Measurements from ENCODE around the gene DVL2.
A peak's percentile ranks its signal among the peaks of the same experiment; 100 is the strongest.

Gene DVL2

GRCh38 chr17:7281074-7281952, 47.0 kb upstream of the DVL2 start, which contains the start of gene SLC2A4:
Gene SLC2A4, plus strand, starts transcription at chr17:7281718. Its CDS starts 217 bp downstream, at chr17:7281935.
- no peak for TF ChIP-seq REST (IDR thresholded peaks at IDR 0.05; ENCODE audit: insufficient read depth in 1 of 2, low read depth in 2 of 2, low read length in 2 of 2)
- TF ChIP-seq POLR2AphosphoS5 (IDR thresholded peaks at IDR 0.05; ENCODE audit: low read depth, low read length), result no peak
- peak; percentile 96; the same call in 1 of the 2 replicates for TF ChIP-seq SIN3A (IDR thresholded peaks at IDR 0.05; ENCODE audit: borderline replicate concordance, insufficient read depth, low read length)
- no peak for TF ChIP-seq FOXP2 (optimal IDR thresholded peaks at IDR 0.05; ENCODE audit: borderline replicate concordance, extremely low read depth, extremely low read length, insufficient read depth)
- no peak for TF ChIP-seq TAF1 (IDR thresholded peaks at IDR 0.05; ENCODE audit: borderline replicate concordance, insufficient read depth, low read length)

- no peak for TF ChIP-seq TAF1 (IDR thresholded peaks at IDR 0.05; ENCODE audit: borderline replicate concordance, insufficient read depth, low read length)
- no peak for TF ChIP-seq REST (IDR thresholded peaks at IDR 0.05; ENCODE audit: insufficient read depth in 1 of 2, low read depth in 2 of 2, low read length in 2 of 2)
- peak; percentile 63 for TF ChIP-seq FOXP2 (optimal IDR thresholded peaks at IDR 0.05; ENCODE audit: borderline replicate concordance, extremely low read depth, extremely low read length, insufficient read depth)
- 0 out of 2 replicates have a peak, but pooled peaks have one; percentile 7 for TF ChIP-seq SIN3A (IDR thresholded peaks at IDR 0.05; ENCODE audit: borderline replicate concordance, insufficient read depth, low read length)
Observed at GRCh38 chr17:7280519-7281073, 46.3 kb upstream of the DVL2 start.

GRCh38 chr17:7279448-7279847, 45.1 kb upstream of the DVL2 start:
- TF ChIP-seq REST (IDR thresholded peaks at IDR 0.05; ENCODE audit: insufficient read depth in 1 of 2, low read depth in 2 of 2, low read length in 2 of 2) (no peak), FOXP2 (optimal IDR thresholded peaks at IDR 0.05; ENCODE audit: borderline replicate concordance, extremely low read depth, extremely low read length, insufficient read depth) (no peak), TAF1 (IDR thresholded peaks at IDR 0.05; ENCODE audit: borderline replicate concordance, insufficient read depth, low read length) (no peak), POLR2AphosphoS5 (IDR thresholded peaks at IDR 0.05; ENCODE audit: low read depth, low read length) (no peak), SIN3A (IDR thresholded peaks at IDR 0.05; ENCODE audit: borderline replicate concordance, insufficient read depth, low read length) (no peak)

GRCh38 chr17:7266784-7267183, 32.5 kb upstream of the DVL2 start:
- TF ChIP-seq TAF1 (IDR thresholded peaks at IDR 0.05; ENCODE audit: borderline replicate concordance, insufficient read depth, low read length) (no peak), FOXP2 (optimal IDR thresholded peaks at IDR 0.05; ENCODE audit: borderline replicate concordance, extremely low read depth, extremely low read length, insufficient read depth) (no peak), SIN3A (IDR thresholded peaks at IDR 0.05; ENCODE audit: borderline replicate concordance, insufficient read depth, low read length) (no peak), POLR2AphosphoS5 (IDR thresholded peaks at IDR 0.05; ENCODE audit: low read depth, low read length) (no peak), REST (IDR thresholded peaks at IDR 0.05; ENCODE audit: insufficient read depth in 1 of 2, low read depth in 2 of 2, low read length in 2 of 2) (no peak)

Data from PFSK-1 (cell line).